SK-N-DZ (cell line): ENCODE data around the gene ABCC10.
"Not testable (repeated sequence)": the region's sequence is repeated elsewhere in the genome, so short reads cannot be mapped to it uniquely, and the experiment has no call there.

ENCODE experiments used
- DNase-seq: peaks from one replicate; pipeline ENCODE4 v3.0.0-alpha.2; 2015; ENCODE audit warnings: low spot score

ABCC10 gene

DNA sequence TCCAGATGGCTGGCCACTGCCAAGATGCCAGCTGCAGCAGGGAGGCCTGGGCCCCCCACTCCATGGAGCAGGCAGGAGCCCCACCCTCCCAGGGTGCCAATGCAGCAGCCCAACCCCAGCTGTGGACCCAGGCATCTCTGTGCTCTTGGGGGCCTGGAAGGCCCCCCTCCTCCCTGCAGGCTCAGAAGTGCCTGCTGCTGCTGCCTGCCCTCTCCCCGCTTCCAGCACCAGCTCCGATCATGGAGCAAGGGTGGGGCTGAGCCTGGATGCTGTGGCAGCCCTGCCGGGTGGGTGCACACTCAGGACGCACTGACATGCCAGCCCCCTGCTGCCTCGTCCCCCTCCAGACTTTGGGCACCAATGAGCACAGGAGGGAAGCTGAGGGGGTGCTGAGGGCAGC is 14.8 kb upstream of the ABCC10 start:
- DNase-seq: no peak

DNA sequence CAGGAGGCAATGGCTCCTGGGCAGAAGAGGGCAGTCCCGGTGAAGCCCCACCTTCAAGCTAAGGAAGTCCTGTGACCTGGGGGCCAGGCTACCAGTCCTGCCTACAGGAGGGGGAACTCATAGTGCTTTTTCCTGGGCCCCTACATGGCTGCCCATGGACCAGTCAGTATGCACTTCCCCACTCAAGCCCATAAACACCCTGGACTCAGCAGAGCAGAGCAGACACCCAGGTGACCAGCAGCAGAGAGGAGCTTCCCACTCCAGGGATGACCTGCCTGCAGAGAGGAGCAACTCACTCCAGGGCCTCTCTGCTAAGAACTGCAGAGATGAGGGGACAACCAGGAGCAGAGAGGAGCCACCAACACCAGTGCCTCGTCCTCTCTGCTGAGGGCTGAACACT is 14.3 kb upstream of the ABCC10 start:
- DNase-seq: no peak

DNA sequence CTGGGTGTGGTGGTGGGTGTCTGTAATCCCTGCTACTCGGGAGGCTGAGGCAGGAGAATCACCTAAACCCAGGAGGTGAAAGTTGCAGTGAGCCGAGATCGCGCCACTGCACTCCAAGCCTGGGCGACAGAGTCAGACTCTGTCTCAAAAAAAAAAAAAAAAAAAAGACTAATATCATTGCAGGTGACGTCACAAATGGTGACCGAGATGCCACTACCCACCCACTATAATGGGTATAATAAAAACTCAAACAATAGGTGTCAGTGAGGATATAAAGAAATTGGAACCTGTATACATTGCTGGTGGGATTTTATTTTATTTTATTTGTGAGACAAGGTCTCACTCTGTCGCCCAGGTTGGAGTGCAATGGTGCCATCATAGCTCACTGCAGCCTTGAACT is 12.1 kb upstream of the ABCC10 start:
- not testable (repeated sequence) for DNase-seq

DNA sequence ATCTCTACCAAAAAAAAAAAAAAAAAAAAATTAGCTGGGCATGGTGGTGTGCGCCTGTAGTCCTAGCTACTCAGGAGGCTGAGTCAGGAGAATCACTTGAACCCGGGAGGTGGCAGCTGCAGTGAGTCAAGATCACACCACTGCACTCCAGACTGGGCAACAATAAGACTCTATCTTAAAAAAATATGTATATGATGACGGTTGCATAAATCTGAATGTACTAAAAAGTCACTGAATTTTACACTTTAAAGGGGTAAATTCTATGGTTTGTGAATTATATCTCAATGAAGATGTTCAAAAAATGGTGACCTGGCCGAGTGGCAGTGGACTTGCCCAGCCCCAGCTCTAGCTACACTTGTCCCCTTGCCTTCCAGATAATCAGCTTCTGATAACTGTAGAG is 10.4 kb upstream of the ABCC10 start:
- no peak for DNase-seq

DNA sequence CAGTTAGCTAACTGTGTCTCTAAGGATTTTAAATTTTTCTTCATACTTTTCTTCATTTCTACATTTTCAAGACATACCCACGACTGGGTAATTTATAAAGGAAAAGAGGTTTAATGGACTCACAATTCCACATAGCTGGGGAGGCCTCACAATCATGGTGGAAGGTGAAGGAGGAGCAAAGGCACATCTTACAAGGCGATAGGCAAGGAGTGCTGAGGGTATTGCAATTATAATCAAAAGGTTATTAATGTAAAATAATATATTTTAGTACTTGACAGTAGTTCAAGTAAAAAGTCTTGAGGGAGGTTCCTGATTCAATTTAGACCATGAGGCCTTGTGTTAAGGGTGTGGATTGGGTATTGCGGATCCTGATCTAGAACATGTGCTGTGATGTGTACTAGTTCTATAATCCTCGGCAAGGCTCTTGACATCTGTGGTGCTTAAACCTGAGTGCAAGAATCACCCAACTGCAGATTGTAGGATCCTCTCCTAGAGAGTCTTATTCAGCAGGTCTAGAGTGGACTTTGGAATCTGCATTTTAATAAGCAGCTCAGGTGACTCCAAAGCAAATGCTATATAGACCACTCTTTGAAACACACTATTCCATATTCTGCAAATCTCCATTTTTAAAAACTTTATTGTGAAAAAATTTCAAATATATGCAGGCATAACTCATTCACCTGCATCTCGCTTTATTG is 7.2 kb upstream of the ABCC10 start:
- DNase-seq: no peak

DNA sequence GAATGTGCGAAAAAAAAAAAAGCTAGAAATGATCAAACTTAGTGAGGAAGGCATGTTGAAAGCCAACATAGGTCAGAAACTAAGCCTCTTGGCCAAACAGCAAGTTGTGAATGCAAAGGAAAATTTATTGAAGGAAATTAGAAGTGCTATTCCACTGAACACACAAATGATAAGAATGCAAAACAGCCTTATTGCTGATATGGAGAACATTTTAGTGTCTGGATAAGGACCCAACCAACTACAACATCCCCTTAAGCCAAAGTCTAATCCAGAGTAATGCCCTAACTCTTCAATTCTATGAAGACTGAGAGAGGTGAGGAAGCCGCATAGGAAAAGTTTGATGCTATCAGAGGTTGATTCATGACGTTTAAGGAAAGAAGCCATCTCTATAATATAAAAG is 5.5 kb upstream of the ABCC10 start:
- no peak for DNase-seq

DNA sequence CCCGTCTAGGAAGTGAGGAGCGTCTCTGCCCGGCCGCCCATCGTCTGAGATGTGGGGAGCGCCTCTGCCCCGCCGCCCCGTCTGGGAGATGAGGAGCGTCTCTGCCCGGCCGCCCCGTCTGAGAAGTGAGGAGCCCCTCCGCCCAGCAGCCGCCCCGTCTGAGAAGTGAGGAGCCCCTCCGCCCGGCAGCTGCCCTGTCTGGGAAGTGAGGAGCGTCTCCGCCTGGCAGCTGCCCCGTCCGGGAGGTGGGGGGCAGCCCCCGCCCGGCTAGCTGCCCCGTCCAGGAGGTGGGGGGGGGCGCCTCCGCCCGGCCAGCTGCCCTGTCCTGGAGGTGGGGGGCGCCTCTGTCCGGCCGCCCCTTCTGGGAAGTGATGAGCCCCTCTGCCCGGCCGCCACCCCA is 2.3 kb upstream of the ABCC10 start:
- not testable (repeated sequence) for DNase-seq

DNA sequence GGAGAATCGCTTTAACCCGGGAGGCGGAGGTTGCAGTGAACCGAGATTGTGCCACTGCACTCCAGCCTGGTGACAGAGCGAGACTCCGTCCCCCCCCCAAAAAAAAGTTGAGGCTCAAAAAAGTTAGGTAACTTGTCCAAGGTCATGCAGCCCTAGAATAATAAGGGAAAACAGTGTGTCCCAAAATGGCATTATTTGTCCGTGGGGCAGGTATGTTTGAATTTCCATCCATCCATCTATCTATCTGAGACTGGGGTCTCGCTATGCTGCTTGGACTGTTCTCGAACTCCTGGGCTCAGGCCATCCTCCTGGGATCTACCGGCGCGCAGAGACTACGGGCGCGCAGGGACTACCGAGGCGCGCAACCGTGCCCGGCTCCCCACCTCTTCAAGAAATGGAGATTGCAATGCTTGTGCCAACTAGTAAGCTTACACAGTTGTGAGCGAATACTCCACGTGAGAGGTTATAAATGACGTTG is 374 bp upstream of the ABCC10 start:
- DNase-seq: no peak

DNA sequence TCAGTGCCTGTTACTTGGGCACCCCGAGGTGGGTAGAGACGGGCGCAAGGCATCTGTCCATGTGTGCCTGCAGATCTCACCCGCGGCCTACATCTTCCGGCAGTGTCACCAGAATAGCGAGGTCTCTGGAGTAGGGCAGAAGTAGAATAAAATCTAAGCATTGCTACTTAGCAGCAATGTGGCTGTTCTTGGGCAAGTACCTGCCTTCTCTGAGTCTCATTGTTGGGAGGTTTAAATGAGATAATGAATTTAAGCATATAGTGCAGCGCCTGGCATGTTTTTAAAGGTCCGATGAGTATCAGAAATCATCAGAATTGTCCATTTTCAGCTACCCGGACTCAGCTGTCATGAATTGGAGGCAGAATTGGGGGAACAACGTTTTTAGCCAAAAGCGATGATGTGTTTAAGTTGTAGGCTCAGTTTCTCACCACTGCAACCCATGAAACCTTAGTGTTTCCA is 800 bp downstream of the ABCC10 start:
- DNase-seq: no peak

DNA sequence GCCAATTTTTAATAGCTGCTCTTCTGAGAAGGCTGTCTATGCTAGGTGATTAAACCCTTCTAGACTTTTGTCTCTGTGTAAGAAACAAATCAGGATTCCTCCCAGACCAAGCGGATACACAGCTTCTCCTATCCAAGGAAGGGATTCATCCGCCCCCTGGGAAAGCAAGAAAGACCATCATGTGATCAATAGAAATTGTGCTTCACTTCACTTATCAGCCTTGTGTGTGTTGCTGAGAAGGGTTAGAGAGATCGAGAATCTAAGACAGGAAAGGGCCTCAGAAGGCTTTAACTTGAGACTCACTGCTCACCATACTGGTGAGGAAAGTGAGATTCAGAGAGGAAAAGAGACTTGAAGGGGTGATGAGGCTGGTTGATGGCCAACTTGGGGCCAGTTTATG is 1.5 kb downstream of the ABCC10 start:
- DNase-seq: no peak

DNA sequence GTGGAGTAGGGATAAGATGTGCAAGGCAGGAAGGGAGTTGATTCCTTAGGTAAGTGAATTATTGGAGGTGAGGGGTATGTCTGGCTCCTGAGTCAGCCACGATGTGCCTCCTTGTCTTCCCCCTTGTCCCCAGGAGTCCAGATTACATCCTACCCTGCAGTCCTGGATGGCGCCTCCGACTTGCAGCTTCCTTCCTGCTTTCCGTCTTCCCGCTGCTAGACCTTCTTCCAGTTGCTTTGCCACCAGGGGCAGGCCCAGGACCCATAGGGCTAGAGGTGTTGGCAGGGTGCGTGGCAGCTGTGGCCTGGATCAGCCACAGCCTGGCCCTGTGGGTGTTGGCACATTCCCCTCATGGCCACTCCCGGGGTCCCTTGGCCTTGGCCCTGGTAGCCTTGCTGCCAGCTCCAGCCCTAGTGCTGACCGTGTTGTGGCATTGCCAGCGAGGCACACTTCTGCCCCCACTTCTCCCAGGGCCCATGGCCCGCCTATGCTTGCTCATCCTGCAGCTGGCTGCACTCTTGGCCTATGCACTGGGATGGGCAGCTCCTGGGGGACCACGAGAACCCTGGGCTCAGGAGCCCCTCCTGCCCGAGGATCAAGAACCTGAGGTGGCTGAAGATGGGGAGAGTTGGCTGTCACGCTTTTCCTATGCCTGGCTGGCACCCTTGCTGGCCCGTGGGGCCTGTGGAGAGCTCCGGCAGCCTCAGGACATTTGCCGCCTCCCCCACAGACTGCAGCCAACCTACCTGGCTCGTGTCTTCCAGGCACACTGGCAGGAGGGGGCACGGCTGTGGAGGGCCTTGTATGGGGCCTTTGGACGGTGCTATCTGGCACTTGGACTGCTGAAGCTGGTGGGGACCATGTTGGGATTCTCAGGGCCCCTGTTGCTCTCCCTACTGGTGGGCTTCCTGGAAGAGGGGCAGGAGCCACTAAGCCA is 4.9 kb downstream of the ABCC10 start:
- no peak for DNase-seq

DNA sequence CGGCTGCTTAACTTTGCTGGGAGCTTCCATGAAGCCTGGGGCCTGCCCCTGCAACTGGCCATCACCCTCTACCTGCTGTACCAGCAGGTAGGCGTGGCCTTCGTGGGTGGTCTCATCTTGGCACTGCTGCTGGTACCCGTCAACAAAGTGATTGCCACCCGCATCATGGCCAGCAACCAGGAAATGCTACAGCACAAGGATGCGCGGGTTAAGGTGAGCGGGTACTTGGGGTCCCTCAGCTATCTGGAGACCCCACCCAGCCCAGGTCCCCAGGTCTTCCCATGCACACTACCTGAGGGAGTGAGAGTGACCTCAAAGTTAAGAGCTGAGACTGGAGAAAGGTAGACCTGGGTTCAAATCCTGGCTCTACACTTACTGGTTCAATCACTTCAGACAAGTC is 5.8 kb downstream of the ABCC10 start:
- no peak for DNase-seq

DNA sequence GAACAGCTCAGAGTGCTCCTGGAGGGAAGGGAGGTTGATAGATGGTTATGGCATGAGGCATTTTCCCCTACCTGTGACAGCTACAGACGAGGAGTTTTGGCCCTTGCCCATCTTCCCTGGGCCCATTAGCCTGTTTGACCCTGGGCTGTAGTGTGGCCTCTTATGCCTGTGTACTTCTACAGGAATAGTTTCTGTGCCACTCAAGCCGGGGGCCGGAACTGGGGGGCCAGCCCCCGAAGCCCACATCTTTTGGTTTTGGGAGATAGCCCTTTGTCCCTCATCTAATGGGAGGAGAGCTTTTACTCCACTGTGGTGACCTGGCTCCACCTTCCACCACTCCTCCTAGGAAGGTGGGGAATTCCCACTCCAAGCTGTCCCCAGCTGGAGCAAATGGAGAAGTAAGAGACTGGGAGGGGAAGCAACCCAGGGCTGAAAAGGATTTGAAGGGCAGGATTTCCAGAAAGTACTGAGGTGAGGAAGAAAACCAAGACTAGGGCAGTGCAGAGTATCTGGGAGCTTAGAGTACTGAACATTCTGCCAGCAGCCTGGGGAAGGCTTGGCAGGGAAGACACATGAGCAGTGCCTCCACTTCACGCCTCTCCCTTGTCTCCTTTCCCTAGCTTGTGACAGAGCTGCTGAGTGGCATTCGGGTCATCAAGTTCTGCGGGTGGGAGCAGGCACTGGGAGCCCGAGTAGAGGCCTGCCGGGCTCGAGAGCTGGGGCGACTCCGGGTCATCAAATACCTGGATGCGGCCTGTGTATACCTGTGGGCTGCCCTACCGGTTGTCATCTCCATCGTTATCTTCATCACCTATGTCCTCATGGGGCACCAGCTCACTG is 6.9 kb downstream of the ABCC10 start:
- no peak for DNase-seq

DNA sequence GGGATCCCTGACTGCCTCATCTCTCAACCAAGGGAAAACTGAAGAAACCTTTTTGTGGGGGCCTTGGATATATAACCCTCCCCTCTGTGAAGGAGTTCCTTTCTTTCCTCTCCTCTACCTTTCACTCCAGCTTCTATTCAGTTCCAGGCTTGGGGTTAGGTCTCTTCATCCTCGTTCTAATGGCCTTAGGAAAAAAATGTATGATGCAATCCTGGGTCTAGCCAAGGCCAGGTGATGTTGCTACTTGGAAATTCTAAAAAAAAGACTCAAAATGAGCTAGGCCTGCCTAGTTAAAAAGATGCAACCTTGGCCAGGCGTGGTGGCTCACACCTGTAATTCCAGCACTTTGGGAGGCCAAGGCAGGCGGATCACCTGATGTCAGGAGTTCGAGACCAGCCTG is 7.6 kb downstream of the ABCC10 start:
- no peak for DNase-seq

DNA sequence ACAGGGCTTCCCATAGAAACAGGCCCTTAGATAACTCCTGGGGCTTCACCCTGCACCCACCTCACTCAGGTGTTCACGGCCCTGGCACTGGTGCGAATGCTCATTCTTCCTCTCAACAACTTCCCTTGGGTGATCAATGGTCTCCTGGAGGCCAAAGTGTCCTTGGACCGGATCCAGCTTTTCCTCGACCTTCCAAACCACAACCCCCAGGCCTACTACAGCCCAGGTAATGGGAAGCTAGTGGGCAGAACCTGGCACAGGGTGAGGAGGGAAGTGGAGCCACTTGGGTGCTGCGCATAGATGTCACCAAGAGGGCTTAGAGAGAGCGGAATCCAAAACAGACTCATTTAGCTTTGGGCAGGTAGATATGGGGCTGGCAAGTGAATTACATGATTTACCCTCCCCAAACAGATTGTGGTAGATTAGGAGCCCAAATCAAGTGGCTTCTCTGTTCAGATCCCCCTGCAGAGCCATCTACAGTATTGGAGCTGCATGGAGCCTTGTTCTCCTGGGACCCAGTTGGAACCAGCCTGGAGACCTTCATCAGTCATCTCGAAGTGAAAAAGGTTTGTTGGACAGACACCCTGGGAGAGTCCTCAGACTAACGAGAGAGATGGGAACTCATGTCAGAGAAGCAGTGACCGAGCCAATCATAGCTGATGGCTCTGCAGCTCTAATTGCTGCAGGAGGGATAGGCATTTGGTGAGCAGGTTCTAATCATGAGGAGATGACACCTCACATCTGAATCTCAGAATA is 8.5 kb downstream of the ABCC10 start:
- DNase-seq: no peak

DNA sequence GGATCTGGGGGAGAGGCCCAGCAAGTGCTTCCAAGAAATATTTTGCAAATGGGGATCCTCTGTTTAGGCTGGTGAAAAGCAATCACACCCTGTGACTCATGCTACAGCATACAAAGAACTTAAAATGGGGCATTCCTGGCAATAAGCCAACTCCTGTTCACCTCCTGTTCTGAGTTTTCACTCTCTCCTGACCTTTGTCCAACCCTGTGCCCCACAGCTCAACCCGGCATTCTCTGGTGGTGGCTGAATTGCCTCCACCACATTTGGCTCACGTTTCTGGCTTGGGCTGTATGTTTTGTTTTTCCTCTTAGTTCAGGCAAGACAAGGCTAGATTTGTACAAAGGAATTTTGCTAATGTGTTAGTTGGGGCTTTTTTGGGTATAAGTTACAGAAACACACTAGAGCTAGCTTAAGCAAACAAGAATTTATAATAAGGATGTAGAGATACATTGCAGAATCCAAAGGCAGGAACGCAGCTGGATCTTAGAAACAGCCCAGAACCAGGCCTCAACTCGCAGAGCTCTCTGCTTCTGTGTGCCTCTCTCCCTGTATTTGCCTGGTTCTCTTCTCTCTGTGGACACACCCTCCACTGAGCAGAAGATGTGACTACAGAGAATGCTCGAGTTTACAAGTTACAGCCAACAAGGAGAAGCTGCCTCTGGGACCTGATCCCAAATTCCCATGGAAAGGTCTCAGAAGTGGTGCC is 9.4 kb downstream of the ABCC10 start:
- no peak for DNase-seq

DNA sequence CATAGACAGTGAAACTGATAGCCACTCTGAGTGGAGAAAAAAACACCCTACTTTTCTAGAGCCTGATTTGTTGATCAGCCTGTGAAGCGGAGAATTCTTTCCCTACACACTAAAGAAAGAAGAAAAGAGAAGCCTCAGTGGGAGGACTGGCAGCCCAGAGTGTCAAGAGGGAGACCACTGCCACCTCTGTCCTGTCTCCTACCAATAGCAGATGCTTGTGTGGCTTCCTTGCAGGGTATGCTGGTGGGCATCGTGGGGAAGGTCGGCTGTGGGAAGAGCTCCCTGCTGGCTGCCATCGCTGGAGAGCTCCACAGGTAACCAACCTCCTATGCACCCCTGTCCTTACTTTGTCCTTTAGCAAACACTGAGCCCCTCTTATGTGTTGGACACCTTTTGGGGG is 10.4 kb downstream of the ABCC10 start:
- DNase-seq: no peak

DNA sequence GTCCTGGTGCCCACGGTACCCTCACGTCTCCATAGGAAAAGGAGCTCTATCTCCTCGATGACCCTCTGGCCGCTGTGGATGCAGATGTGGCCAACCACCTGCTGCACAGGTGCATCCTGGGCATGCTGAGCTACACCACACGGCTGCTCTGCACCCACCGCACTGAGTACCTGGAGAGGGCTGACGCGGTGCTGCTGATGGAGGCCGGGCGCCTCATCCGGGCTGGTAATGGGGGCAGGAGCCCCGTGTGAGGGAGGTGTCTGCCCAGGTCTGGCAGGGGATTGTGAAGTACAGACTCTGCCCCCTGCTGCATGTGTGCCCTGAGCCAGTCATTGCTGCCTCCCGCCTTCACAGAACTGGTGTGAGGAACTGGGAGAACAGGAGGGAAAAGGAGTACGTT is 15.6 kb downstream of the ABCC10 start:
- no peak for DNase-seq

DNA sequence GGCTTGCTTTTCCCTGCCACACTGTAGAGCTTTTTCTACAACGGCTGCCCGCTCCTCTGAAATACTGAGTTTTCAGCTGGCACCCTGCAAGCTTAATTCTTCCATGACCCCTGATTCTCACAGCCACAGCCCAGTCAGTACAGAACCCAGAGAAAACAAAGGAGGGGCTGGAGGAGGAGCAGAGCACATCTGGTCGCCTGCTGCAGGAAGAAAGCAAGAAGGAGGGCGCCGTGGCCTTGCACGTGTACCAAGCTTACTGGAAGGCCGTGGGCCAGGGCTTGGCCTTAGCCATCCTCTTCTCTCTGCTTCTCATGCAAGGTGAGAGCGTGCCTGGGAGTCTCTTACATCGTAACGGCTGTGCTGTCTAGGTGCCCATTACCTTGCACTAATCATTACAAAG is 16.7 kb downstream of the ABCC10 start:
- DNase-seq: no peak

DNA sequence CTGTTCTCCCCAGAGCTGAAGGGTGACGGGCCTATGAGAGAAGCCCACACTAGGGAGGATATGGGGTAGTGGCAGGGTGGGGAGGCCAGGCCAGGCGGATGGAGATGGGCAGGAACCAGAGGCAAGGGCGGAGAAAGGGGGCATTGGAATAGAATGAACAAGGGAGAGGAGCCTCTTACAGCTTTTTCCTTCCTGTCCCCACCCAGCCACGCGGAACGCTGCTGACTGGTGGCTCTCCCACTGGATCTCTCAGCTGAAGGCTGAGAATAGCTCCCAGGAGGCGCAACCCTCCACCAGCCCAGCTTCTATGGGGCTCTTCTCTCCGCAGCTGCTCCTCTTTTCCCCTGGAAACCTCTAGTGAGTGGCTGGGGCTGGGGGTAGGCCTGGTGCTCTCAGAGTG is 17.2 kb downstream of the ABCC10 start:
- DNase-seq: no peak

DNA sequence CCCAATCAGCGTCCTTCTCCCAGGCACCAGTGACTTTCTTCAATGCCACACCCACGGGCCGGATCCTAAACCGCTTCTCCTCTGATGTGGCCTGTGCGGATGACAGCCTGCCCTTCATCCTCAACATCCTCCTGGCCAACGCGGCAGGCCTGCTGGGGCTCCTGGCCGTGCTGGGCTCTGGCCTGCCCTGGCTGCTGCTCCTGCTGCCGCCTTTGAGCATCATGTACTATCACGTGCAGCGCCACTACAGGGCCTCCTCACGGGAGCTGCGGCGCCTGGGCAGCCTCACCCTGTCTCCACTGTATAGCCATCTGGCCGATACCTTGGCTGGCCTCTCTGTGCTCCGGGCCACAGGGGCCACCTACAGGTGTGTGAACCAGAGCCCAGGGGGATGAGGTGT is 18.2 kb downstream of the ABCC10 start:
- DNase-seq: no peak
